MCF 10A (cell line): ENCODE results near the gene DLEC1. TPM values are rescaled to one million over a fixed set of nuclear protein-coding genes. Genes with fewer than 3 reads are reported as not detected.

Experiments used
- BruUV-seq: library from RNA; stranded (reverse); fragments of 400-500 nt; replicated peaks from 2 replicates; lab custom pipeline; 2021; lab: Mats Ljungman, UMichigan
- CTCF ChIA-PET: fragments of 300-600 bp; sonication (Branson Sonifier 250); formaldehyde crosslinking; extraction: SDS; loops from one replicate; lab custom pipeline; 2021; ENCODE audit warnings: antibody characterized with exemption, inconsistent platforms; lab: Yijun Ruan, JAX
- POLR2A ChIA-PET: fragments of 300-600, 350-650 bp; sonication (Branson Sonifier 250); formaldehyde crosslinking; extraction: SDS; loops from one replicate; lab custom pipeline; 2020; ENCODE audit warnings: antibody characterized with exemption, inconsistent platforms; lab: Yijun Ruan, JAX
- DNase-seq: peaks from one replicate; pipeline ENCODE4 v3.0.0-alpha.2; 2018; ENCODE audit not compliant: unreplicated experiment
- H3K27ac Mint-ChIP-seq: one replicate; pipeline ENCODE4 v1.8.0; 2022; ENCODE audit warnings: mild to moderate bottlenecking, low read depth, mixed read lengths; ENCODE audit not compliant: unreplicated experiment
- H3K27me3 Mint-ChIP-seq: one replicate; pipeline ENCODE4 v1.8.0; 2022; ENCODE audit warnings: mixed read lengths; ENCODE audit not compliant: insufficient read depth, unreplicated experiment
- H3K36me3 Mint-ChIP-seq: one replicate; pipeline ENCODE4 v1.8.0; 2022; ENCODE audit warnings: mild to moderate bottlenecking, moderate library complexity, mixed read lengths; ENCODE audit not compliant: insufficient read depth, unreplicated experiment
- H3K4me1 Mint-ChIP-seq: one replicate; pipeline ENCODE4 v1.8.0; 2022; ENCODE audit warnings: mixed read lengths; ENCODE audit not compliant: insufficient read depth, unreplicated experiment
- H3K4me3 Mint-ChIP-seq: one replicate; pipeline ENCODE4 v1.8.0; 2022; ENCODE audit warnings: mild to moderate bottlenecking, moderate library complexity, mixed read lengths; ENCODE audit not compliant: unreplicated experiment
- H3K9me3 Mint-ChIP-seq: one replicate; pipeline ENCODE4 v1.8.0; 2022; ENCODE audit warnings: mixed read lengths; ENCODE audit not compliant: unreplicated experiment
- intact Hi-C: fragments of 100-400 bp; cut with micrococcal nuclease; formaldehyde crosslinking; loops from 2 replicates; pipeline ENCODE4 v1.14.1; 2022
- total RNA-seq: library from RNA; stranded (reverse); gene quantifications from 2 replicates; pipeline ENCODE4 v1.2.3, GENCODE V29; 2022
- TF ChIP-seq, protein P1 (sequence below): fragments of 200-600 bp; IDR thresholded peaks from one replicate; pipeline ENCODE4 v1.8.0; 2022; ENCODE audit warnings: antibody characterized with exemption, mild to moderate bottlenecking; ENCODE audit not compliant: unreplicated experiment

The DLEC1 gene
- total RNA-seq, 1 experiment from 2014 or later: 1.3 TPM

DNA sequence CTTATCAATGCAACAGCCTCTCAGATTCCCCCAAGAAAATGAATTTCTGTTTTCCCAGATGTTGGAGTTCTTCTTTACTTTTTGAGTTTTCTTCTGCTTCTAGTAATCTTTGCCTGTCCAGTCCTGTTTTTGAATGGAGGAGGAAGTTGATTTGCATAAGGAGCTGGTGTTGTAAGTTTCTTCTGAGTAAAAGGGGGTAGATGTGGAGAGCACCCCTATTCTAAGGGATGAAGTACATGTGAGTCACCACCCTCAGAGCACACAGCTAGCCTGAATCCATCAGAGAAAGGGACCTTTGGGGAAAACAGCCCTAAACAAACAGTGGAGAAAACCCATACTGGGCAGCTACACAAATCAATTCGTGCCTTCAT lies 63.4 kb downstream of the DLEC1 start:
- H3K27me3 Mint-ChIP-seq: peaks cover 28% of the 10 kb centered on the region
- POLR2A ChIA-PET: no interaction called here
- no peaks in the 10 kb centered on the region for H3K4me1 Mint-ChIP-seq
- intact Hi-C loops: no loop called here
- CTCF ChIA-PET: interaction anchor here (0.6 kb wide), 2 partner anchors 17 to 105 kb away, joined by 3 read pairs; no protein-coding TSS in a partner anchor
- no peak overlapping the region for H3K4me3 Mint-ChIP-seq
- no peak overlapping the region for H3K27ac Mint-ChIP-seq
- H3K36me3 Mint-ChIP-seq: peaks cover 11% of the 10 kb centered on the region
- TF ChIP-seq, protein P1, sequence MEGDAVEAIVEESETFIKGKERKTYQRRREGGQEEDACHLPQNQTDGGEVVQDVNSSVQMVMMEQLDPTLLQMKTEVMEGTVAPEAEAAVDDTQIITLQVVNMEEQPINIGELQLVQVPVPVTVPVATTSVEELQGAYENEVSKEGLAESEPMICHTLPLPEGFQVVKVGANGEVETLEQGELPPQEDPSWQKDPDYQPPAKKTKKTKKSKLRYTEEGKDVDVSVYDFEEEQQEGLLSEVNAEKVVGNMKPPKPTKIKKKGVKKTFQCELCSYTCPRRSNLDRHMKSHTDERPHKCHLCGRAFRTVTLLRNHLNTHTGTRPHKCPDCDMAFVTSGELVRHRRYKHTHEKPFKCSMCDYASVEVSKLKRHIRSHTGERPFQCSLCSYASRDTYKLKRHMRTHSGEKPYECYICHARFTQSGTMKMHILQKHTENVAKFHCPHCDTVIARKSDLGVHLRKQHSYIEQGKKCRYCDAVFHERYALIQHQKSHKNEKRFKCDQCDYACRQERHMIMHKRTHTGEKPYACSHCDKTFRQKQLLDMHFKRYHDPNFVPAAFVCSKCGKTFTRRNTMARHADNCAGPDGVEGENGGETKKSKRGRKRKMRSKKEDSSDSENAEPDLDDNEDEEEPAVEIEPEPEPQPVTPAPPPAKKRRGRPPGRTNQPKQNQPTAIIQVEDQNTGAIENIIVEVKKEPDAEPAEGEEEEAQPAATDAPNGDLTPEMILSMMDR: no peak
- no peak for DNase-seq
- BruUV-seq: no TSS peak
- H3K9me3 Mint-ChIP-seq: peaks cover 9% of the 10 kb centered on the region

- H3K4me1 Mint-ChIP-seq: no peaks in the 10 kb centered on the region
- no TSS peak for BruUV-seq
- H3K9me3 Mint-ChIP-seq: peaks cover 9% of the 10 kb centered on the region
- CTCF ChIA-PET: no interaction called here
- no peak for DNase-seq
- TF ChIP-seq, protein P1: no peak
- POLR2A ChIA-PET: no interaction called here
- no peak overlapping the region for H3K4me3 Mint-ChIP-seq
- H3K27ac Mint-ChIP-seq: no peak overlapping the region
- no peaks in the 10 kb centered on the region for H3K36me3 Mint-ChIP-seq
- intact Hi-C loops: no loop called here
- H3K27me3 Mint-ChIP-seq: peaks cover 18% of the 10 kb centered on the region
These were observed 66.5 kb downstream of the DLEC1 start for GRCh38 chr3:38105525-38105924.

GRCh38 chr3:38107911-38108648 lies 69.1 kb downstream of the DLEC1 start:
- CTCF ChIA-PET: interaction anchor here (0.6 to 2.4 kb wide), 3 partner anchors 9 to 372 kb away, joined by 3 to 16 read pairs (median 8); no protein-coding TSS in a partner anchor
- no peak overlapping the region for H3K27ac Mint-ChIP-seq
- peaks cover 2% of the 10 kb centered on the region for H3K27me3 Mint-ChIP-seq
- H3K36me3 Mint-ChIP-seq: no peaks in the 10 kb centered on the region
- no peak overlapping the region for H3K4me3 Mint-ChIP-seq
- no peaks in the 10 kb centered on the region for H3K4me1 Mint-ChIP-seq
- BruUV-seq: no TSS peak
- TF ChIP-seq, protein P1: no peak
- peaks cover 9% of the 10 kb centered on the region for H3K9me3 Mint-ChIP-seq
- intact Hi-C loops: no loop called here
- no peak for DNase-seq
- POLR2A ChIA-PET: no interaction called here

DNA sequence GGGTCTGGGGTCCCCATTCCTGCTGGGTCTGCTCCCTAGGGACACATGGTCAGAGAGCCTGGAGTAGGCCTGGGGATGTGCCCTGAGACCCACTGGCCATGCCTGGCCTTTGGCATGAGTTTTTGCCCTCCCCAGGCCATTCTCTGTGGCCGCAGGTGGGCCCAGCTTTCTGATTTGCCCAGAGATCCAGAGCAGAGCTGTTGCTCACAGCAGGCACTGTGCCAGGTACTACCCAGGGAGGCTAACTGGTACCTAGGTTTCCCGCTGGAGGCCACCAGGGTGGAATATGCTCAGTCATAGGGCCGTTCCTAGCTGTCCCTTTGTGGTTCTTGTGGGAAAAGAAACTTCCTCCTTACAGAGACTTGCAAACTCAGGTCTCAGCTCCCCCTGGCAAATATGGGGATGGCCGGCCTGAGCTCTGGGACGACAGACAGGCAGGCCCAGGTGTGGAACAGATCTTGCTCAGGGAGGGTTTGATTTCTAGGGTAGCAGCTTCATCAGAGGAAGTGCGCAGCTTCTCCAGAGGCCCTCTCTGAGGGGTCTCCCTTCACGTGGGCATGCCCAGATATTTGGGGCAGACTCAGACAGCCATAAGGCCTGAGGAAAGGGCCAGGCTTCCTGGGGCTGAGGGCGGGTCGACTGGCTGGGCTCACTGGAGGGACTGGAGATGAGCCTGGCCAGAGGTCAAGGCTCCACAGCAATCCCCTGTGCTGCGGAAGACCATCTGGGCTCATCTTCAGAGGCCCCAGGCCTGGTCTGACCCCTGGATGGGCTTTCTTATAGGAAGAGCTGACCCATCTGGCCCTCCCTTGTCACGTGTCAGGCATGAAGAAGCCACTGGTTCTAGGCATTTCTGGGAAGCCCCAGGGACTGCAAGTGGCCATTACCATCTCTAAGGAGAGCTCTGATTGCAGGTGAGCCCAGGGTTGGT lies 69.9 kb downstream of the DLEC1 start:
- no TSS peak for BruUV-seq
- Mint-ChIP-seq H3K36me3 (no peaks in the 10 kb centered on the region), H3K4me3 (no peak overlapping the region), H3K9me3 (peaks cover 9% of the 10 kb centered on the region), H3K27me3 (no peaks in the 10 kb centered on the region), H3K27ac (no peak overlapping the region), H3K4me1 (no peaks in the 10 kb centered on the region)
- CTCF ChIA-PET: interaction anchor here (0.7 to 2.4 kb wide), 5 partner anchors 8 to 105 kb away, joined by 3 to 16 read pairs (median 4); no protein-coding TSS in a partner anchor
- DNase-seq: no peak
- TF ChIP-seq, protein P1: no peak
- intact Hi-C loops: no loop called here
- POLR2A ChIA-PET: no interaction called here
